T follicular helper cell (primary cell): ENCODE measurements around the gene COPE.
"Not testable (repeated sequence)": the region's sequence is repeated elsewhere in the genome, so short reads cannot be mapped to it uniquely, and the experiment has no call there.

ENCODE experiments used
- DNase-seq: peaks from one replicate; pipeline ENCODE4 v3.0.0-alpha.2; 2020; ENCODE audit warnings: low read depth

The COPE gene

GRCh38 chr19:18940769-18941627 is 21.8 kb upstream of the COPE start, which contains the start of gene HOMER3:
Gene HOMER3 (minus strand): TSS chr19:18941217. CDS start chr19:18938982, 2,235 bp downstream.
- DNase-seq, result peak; percentile 62

DNA sequence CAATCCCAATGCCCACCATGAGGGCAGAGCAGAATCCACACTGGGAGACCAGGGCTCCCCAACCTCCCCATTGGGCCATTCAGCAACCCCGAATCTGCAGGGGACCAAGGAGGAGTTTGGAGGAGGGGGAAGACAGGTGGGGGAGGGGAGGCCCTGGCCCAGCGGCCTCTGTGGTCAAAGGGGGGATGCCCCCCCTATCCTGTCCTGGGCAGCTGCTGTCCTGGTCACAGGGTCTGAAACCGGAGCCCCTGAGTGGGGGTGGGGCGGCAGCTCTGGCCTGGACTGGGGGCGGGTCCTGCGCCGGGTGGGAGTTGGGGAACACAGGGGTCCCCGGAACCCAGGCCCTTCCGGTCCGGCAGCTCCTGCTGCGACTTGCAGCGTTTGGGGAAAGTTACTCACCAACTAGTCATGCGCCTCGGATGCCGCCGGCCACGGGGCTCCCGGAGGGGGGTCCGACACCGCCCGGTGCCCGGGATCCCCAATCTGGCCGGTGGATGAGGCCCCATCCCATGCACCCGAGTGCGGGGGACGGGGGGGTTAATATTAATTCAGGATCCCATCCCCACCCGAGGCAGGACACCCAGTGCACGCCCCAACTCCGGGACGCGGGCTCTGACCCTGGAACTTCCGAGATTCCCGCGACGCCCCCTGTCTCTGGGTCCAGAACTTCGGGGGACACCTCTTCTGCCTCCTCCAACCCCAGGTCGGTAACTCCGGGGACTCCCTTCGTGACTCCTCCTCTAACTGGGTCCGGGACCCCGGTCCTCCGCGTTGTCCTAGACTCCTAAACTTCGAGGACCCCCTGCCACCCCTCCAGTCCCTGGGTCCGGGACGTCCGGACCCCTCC is 21.0 kb upstream of the COPE start:
- DNase-seq, result no peak

GRCh38 chr19:18939163-18939562 is 20.0 kb upstream of the COPE start:
- no peak for DNase-seq

DNA sequence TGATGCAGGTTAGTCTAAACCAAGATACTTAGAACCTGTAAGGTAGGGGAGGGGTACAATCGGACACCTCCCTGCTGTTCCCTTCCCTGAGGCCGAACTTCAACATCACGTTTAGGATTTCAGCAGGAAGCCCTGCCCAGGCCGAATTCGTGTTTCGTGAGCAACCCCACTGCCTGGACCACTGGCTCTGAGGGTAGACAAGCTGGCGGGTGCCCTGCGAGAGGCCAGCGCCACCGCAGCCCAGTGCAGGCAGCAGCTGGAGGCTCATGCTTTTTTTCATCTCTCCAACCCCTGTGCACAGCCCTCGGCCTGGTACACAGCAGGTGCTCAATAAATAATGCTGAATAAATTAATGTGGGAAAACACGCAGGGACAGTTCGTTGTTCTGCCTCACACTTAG is 14.1 kb upstream of the COPE start:
- no peak for DNase-seq

GRCh38 chr19:18932216-18932841 is 13.1 kb upstream of the COPE start:
- peak; percentile 85 for DNase-seq

GRCh38 chr19:18931316-18932162 is 12.4 kb upstream of the COPE start:
- DNase-seq, result no peak

DNA sequence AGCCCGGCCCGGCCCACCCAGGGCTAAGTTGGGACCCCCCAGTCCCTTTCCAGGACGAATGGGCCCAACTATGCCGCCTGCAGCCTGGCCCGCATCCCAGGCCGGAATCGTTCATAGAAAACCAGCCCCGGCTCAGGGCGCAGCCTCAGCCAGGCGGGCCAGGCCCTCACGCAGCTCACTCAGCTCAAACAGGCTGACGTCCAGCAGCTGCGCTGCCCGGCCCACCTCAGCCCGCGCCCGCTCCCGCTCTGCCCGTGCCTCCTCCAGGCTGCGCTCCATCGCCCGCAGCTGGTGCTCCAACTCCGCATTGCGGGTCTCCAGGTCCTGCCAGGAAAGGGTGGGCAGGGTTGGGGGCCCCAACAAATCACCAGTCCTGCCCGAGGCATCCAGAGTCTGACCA is 10.1 kb upstream of the COPE start:
- DNase-seq, result no peak

- DNase-seq, result no peak
Measured at GRCh38 chr19:18928018-18928805, 9.0 kb upstream of the COPE start.

DNA sequence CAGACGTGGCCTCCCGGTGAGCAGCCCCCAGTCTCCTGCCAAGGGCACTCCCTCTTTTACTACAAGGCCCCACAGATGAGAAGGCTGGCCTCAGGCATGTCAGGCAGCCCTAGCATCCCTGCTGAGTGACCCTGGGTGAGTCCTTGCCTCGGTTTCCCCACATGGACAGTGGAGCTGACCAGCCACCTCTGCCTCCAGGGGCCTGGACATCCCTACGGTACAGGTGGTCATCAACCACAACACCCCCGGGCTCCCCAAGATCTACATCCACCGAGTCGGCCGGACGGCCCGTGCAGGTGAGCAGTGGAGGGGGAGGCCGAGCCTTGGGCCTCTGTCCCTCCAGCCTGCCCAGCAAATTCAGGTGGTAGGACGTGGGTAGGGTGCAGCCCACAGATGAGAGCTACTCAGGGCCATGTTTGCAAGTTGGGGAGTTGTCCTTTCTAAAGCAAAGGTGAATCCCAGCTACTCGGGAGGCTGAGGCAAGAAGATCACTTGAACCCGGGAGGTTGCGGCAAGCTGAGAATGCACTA is 5.6 kb upstream of the COPE start:
- DNase-seq, result no peak

DNA sequence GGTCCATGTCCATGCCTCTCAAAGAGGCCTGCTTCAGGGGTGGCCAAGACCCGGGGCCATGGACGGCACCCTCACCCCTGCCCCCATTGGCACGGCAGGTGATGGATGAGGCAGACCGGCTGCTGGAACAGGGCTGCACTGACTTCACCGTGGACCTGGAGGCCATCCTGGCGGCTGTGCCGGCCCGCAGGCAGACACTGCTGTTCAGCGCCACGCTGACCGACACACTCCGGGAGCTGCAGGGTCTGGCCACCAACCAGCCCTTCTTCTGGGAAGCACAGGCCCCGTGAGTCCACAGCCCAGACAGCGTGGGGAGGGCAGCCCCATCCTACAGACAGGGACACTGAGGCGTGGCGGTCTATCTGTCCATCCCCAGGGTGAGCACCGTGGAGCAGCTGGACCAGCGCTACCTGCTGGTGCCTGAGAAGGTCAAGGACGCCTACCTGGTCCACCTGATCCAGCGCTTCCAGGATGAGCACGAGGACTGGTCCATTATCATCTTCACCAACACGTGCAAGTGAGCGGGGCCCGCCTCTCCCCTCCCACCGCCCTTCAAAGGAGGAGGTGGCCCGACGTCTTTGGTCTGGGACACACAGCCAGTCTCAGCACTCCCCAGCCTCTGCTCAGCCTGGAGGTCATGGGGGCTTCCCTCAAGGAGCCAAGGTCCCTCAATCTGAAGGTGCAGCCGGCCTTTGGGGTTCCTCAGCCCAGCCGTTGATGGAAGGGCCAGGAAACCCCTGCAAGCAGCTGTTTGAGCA is 3.2 kb upstream of the COPE start:
- DNase-seq, result no peak

DNA sequence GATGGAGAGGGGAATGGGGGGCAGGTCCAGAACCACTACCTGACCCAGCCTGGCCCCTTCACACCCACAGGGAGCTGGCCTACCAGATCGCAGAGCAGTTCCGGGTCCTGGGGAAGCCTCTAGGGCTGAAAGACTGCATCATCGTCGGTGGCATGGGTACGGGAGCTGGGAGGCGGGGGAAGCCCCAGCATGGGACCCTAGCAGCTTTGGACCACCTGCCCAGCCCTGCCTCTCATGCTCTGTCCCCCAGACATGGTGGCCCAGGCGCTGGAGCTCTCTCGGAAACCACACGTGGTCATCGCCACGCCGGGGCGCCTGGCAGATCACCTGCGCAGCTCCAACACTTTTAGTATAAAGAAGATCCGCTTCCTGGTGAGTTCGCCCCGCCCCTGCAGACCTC is 2.4 kb upstream of the COPE start:
- no peak for DNase-seq

DNA sequence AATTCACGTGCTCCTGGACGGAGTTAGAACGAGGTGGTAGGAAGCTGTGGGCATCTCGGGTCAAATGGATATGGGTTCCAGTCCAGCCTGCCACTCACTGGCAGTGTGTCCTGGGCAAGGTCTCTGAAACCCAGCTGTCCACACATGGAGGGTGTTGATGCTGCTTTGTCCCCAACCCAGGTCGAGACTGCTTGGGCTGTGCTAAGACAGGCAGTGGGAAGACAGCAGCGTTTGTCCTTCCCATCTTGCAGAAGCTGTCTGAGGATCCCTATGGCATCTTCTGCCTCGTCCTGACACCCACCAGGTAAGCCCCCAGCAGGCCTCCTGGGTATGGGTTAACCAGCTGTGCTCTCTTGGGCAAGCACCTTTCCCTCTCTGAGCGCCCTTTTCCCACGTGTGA is 1.2 kb upstream of the COPE start:
- no peak for DNase-seq

GRCh38 chr19:18919900-18920214 is 670 bp upstream of the COPE start:
- no peak for DNase-seq

GRCh38 chr19:18917593-18917992 is 1.6 kb downstream of the COPE start:
- DNase-seq, result not testable (repeated sequence)

- DNase-seq, result no peak
Measured at GRCh38 chr19:18915639-18916038, 3.5 kb downstream of the COPE start.

DNA sequence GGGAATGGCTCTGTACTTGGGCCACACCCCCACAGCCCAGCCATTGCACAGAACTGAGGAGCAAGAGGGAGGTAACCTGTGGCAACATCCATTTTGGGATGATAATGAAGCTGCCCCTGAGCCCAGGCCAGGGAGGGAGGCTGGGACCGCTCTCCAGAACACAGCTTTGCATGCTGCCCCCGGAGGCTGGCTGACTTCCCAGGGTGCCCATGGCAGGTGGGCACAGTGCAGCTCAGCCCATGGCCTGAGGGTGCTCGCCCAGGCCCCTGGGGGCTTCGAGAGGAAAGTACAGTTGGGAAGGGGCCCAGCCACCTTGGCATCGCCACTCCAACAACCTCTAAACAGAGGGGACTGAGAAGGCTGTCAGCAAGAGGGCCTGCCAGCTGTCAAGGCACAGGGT is 5.7 kb downstream of the COPE start:
- DNase-seq, result no peak

GRCh38 chr19:18912933-18913332 is 6.3 kb downstream of the COPE start:
- DNase-seq, result no peak

DNA sequence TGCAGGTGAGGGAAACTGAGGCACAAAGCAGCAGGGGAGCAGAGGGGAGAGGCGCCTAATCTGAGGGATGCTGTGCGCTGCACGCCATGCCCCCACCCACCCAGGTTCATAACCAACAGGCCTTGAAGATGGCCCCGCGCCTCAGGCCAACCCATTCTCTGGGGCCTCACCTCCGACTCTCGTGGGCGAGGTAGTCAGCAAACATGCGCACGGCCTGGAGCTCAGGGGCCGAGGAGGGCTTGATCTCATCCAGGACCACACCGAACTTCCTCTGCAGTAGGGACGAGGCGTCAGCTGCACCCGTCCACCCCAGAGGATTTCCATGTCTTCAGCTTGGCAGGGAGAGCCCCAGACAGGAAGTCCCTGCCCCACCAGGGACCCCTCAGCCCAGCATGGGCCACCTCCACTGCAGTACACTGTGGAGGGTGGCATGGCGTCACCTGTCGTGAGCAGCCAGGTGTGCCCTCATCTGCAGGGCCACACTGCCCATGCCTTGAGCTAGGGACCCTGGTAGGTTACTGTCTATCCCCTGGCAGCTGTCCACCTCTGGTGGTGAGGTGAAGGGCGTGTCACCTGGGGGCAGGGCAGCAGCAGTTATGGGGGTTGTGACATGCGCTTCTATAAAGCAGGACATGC is 8.3 kb downstream of the COPE start:
- DNase-seq, result no peak

DNA sequence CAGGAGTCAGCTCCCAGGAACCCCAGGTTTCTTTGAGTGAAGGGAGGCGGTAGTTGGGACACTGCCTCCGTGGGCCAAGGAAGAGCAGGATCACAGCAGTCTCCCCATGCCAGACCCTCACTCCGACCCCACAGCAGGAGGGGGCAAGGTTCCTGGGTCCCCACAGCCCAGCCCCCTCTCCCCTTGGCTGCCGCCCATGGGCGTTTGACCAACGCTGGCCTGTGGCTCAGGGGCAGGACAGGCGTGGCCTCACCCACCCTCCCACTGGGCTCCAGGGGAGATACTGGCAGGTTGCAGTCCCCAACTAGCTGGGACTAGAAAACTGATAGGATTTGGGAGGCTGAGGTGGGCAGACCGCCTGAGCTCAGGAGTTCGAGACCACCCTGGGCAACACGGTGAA is 9.2 kb downstream of the COPE start:
- no peak for DNase-seq
